RPMI8226 (cell line): ENCODE results near the gene FAM47C.
A peak's percentile ranks its signal among the peaks of the same experiment; 100 is the strongest.
"Not testable (repeated sequence)": the region's sequence is repeated elsewhere in the genome, so short reads cannot be mapped to it uniquely, and the experiment has no call there.

Experiments
- DNase-seq: peaks from one replicate; pipeline ENCODE4 v3.0.0-alpha.2; 2015

FAM47C gene

DNA sequence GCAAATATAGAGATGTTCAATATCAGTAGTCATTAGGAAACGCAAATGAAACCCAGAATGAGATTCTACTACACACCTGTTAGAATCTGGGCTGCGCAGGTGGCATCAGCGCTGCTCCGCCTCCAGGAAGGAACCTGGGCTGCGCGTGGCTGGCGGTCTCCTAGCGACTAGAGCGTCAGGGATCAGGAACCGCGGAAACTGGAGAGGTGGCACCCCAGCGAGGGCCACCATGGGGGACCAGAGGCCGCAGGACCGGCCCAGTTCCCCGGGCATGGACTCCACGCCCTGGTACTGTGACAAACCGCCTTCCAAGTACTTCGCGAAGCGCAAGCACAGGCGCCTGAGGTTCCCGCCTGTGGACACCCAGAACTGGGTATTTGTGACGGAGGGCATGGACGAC, at the start of gene FAM47C:
FAM47C (plus strand) TSS at position 185 of the 400 bp plus-strand sequence; CDS start at position 230, 45 bp downstream.
- not testable (repeated sequence) for DNase-seq

DNA sequence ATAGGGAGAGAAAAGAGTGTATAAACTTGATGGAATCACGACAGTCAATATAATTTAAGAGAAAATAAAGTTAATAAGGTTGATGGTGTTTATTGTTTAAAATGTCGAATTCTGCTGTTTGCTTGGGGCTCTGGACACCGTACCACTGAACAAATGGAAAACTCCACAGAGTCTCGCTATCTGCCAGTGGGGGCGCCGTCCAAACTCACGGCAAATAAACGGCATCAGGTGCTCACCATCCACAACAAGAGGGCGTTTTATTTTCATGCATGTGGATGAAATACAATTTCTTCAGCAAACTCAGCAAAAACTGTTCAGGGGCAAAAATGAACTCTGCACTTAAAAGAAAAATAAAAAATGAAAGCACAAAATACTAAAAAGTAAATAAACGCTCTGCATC, 46.6 kb upstream of the FAM47C start:
- peak; percentile 22 for DNase-seq

DNA sequence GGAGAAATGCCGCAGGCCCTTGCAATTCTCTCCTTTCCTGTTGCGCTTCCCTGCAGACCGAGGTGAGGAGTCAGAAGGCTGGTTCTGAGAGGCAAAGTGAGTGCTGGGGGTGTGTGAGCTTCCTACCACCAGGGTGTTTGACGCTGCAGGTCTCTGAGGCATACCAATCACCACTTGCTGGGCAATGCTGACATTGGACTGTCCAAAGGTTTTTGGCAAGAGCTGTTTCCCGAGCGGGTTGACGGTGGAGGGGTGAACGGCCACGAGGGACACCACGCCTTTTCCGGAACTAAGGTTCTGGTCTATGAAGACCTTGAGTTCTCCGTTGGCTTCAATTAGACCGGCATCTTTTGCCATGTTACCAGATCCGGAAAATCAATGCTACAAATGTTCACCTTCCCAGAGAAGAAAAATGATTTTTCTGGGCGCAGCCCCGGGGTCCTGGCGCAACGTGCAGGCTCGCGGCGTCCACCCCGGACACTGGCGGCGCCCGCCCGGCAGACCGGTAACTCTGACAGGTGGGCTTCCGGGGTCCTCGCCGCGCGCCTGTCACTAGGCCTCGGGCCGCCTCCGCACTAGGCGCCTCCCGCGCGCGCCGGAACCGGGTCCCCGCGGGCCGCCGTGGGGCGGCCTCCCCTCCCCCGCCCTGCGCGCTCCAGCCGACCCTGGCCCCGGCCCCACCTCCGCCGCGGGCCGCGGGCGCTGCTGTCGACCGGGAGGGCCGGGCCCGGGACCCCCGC, 44.9 kb upstream of the FAM47C start:
- DNase-seq = no peak

DNA sequence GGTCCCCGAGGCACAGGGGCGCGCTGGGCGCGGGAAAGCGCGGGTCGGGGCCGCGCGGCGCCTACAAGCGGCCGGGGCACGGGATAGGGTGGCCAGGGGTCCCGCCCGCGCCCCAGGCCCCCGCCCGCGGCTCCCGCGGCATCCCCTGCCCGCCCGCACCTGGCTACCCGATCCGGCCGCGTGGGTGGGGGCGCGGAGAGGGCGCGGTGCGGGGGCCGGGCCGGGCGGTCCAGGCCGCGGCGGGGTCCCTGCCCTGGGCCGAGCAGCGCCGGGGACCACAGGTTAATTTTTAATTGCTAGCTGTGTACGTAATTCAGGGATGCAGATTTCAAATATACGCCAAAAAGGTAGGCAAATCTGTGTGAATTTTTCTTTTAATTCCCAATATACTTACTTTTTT, 44.3 kb upstream of the FAM47C start:
- no peak for DNase-seq

DNA sequence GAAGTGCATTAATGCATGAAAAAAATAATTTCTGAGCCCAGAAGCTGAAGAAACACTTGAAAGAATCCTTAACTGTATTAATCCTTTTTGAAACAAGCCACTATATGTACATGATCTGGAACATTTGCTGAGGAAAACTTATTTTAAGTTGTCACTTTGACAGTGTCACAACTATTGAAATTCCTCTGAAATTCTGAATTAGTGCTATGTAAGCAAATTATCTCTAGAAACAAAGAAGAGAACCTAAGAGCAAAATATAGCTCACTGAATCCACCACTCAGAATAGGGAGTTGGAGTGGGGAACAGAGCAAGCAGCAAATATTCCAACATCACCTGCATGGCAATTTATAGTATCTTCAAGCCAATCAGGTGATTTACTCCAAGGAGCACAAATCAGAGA, 34.6 kb upstream of the FAM47C start:
- no peak for DNase-seq

DNA sequence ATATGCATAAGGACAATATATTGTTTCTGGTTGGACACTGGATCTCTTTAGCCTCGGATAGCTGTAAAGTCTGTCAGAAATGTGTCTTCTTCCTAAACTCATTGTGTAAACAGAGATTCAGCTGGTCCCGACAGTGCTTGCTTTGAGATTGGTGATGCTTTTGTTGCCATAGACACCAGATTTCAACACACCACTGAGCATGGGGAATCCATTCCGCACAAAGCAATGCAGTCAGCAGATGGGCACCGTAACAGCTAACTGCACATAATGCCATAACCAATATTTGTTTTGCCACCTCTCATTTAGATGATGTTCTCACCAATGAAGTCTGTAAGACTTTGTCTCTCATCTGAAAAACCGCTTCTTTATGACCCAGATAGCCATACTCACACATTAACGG, 33.3 kb upstream of the FAM47C start:
- DNase-seq = no peak

DNA sequence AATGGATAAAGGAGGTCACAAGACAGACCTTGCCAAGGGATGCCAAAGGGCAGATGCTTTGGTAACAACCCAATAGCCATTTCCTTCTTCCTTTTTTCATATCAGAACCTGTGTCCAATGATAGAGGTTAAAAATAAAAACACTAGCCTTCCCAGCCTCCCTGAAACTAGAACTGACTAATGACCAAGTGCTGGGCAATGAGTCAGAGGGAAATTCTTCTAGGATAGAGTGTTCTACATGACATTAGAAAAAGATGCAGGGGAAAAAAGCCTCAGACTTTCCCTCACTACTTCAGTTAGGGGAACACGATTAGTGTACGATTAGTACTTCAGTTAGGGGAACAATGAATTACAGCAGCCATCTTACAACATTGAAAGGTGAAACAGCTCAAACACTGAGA, 29.3 kb upstream of the FAM47C start:
- DNase-seq = no peak

DNA sequence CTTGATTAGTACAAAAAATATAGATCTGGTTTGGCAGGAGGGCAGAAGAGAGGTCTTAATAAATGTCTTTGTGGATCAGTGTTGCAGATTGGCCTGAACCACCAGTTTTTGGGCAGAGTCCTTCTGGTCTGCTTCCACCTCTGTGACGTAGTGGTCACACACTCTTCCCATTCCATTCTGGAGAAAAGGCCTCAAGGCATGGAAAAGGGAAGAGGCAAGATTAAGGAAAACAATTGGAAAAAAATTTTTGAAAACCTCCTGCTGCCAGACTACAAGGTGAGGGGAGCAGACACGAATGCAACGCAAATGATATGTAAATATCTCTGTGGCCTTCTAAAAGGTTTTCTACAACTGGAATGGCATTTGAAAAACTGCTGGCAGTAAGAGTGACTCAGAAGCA, 24.3 kb upstream of the FAM47C start:
- DNase-seq = no peak

DNA sequence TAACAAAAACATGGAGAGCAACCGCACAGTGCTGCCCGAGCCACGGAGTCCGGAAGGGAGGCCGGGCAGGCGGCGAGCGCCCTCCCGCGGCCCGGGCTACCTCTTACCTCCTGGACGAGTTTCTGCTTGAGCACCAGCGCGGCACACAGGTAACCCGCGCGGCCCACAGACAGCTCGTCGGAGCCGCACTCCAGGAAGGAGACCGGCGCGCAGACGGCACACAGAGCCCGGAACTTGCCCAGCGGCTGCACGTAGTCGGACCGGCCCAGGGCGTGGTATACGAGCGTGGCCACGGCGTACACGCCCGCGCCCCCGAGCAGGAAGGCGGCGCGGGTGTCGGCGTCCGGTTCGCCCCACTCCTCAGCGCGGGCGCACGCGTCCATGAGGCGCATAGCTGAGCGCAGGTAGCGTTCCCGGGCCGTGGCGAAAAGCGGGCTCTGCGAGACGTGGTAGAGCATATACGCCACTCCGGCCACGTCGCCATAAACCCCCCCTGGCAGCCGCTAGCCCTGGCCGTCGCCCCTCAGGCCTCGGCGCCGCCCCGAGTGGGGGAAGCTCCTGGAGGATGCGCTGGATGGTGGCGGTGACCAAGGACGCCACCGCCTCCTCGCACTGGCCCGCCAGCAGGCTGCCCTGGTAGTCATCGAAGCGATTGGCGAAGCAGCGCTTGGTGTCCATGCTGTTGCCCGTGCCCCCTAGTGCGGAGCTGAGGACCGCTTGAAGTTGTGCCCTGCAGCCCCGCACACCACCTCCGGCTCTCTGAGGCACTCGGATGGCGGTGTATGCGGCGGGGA, 22.6 kb upstream of the FAM47C start:
- peak; percentile 2 for DNase-seq

DNA sequence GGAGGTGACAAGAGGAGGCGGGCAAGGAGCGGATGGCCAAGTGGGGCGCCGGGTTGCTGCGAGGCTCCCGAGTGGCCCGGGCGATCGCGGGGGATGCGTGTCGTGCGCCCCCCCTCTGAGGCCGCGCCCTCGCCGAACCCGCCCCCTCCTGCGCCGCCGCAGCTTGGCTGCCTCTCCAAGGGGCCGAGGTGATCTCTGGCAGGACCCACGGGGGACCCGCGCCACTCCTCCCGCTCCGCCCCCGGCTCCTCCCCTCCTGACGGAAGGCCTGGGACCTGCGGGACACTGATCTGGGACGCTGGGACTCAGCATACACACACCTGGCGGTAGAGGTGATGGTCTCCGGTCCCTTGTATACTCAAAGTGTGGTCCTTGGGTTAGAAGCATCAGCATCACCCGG, 21.9 kb upstream of the FAM47C start:
- DNase-seq = no peak

DNA sequence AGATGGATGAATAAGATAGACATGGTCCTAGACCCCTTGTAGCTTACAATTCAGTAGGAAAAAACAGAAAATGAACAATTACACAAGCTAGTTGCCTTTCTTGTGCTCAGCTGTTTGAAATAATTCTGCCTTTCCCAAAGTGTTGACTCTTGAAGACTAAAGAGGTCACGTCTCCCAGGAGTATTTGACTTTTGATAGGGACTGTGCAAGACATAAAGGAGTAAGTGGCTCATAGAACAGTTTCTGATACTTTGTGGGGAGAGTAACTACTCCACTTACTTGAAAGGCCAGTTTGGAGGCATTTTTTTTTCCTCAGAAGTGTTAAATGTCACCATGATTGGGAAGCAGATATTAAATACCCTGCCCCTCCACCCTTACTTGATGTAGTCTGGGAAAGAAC, 21.0 kb upstream of the FAM47C start:
- not testable (repeated sequence) for DNase-seq

DNA sequence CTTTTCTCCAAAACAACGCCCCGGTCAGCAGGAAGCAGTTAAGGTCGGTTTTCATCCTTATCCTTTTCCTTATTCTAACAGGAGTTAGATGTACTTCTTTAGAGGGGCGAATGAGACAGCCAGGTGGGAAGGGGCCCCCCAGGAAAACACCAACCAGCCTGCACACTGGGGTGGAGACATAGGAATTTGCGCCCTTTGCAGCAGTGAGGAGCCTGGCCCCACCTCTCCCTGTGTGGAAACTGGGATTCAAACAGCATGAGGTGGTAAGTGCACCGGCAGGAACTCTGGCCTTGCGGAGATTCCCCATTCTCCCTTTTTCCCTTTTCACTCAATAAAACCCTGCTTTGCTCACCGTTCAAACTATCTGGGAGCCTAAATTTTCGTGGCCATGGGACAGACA, 8.0 kb upstream of the FAM47C start:
- no peak for DNase-seq

DNA sequence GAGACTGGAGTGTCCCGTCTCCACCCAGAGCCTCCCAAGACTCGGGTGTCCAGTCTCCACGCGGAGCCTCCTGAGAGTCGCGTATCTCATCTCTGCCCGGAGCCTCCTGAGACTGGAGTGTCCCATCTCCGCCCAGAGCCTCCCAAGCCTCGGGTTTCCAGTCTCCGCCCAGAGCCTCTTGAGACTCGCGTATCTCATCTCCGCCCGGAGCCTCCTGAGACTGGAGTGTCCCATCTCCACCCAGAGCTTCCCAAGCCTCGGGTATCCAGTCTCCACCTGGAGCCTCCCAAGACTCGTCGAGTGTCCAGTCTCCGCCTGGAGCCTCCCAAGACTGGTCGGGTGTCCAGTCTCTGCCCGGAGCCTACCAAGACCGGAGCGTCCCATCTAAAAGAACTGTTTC, 2.3 kb downstream of the FAM47C start:
- no peak for DNase-seq

DNA sequence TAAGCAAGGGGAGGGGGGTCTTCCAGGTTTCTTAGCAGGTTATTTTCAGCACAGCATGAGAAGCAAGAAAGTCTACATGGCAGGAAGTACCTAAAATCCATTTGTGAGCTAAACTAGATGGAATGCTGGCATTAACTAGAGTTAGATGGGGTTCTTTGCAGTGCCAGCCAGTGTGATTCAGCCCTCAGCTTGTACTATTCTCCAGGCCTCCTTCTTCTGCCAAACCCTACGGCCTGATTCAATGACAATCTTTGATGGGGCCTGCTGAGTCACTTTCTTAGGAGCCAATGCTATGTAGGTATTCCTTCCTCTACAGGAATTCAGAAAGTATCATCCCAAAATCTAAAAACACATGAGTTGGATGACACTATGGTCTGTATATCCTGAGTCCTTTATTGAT, 26.1 kb downstream of the FAM47C start:
- DNase-seq = not testable (repeated sequence)

DNA sequence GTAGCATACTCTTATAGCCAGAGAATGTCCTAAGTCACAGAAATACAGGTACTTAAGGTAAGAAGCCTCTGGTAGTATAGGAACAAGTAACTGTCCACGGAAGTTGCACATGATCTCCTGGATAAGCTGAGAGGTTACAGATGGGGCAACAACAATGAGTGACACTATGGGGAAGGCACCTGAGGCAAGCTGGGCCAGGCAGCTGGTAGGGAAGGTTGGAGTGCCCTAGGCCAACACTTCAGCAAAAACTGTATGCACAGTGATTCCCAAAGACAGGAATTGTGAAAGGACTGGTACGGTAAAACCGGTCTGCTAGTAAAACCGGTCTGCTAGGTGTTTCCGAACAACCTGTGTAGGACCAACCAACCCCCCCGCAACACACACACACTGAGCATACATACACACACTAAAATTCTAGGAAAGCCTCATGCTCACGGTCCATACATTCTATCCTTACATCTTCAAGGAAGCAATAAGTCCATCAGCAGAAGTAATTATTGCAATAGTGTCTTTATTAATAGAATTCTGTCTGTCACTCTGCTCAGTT, 28.6 kb downstream of the FAM47C start:
- DNase-seq = not testable (repeated sequence)

DNA sequence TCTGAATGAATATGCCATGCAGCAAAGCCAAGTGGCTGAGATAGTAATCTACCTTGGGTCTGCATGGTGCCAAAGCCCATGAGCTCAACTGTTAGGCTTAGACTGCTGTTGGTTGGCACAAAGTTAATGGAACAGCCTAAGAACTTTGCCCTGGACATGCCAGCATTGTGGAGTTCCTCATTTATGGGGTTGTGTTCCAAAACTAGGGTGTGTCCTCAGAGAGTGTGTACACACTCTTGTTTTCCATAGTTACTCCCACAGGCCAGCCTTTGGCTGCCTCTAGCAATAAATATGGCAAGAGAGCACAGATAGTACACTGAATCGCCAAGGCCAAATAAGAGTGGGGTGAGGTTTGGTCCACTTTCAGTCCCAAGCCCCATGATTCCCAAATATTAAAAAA, 30.6 kb downstream of the FAM47C start:
- DNase-seq = not testable (repeated sequence)

DNA sequence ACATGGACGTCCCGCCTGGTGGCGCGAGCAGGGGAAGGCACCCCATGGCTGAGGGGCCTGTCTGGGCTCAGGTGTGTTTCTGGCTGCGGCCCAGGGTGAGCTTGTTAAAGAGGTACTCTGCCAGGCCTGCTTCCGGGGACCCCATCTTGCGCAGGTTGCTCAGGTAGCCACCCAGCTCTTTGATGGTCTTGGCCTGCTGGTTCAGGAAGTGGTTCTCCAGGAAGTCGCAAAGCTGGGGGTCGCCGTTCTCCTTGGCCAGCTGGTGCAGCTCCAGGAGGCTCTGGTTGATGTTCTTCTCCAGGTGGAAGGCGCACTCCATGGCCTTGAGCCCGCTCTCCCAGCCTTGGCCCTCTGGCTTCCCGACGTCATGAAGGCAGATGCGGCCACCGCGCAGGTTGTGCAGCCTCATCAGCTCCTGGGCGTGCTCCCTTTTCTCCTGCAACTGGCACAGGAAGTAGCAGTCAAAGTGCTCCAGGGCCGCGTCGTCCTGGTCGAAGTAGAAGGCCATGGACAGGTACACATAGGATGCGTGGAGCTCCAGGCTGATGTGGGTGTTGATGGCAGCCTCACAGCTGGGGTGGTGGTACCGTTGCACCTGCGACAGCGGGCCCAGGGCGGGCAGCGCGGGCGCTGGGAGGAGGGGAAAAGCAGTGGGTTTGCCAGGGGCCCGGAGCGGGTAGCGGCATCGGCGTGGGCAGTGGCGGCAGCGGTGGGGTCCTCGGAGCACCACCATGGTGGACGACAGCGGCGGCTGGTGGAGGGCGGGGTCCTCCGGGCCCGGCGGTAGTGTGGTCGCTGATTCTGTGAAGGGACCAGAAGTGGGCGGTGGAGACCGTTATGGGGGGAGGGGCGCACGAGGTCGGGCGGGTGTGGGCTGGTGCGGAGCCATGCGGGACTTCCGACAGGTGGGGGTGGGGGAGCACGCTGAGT, 35.1 kb downstream of the FAM47C start:
- DNase-seq = not testable (repeated sequence)

DNA sequence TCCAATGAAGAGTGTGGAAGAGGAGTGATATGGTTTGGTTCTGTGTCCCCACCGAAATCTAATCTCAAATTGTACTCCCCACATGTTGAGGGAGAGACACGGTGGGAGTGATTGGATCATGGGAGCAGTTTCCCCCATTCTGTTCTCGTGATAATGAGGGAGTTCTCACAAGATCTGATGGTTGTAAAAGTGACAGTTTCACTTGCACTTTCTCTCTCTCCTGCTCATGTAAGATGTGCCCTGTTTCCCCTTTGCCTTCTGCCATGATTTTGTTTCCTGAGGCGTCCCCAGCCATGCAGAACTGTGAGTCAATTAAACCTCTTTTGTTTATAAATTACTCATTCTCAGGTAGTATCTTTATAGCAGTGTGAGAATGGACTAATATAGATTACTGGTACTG, 39.6 kb downstream of the FAM47C start:
- DNase-seq = no peak

DNA sequence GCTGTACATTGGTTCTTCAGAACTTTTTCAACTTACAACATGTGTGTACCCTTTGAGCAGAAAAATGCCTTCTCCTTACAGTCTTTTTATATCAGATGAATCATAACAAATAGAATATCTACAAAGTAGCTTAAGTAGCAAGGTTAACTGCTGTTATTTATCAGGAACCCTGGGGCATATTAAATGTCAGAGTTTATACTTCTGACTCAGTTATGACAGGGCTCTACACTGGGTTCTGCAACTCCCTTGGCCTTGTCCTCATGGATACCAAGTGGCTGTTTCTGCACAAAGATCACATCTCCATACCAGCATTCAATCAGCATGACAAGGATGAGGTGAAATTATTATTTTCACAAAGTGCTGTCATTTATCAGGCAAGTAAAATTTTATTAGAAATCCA, 49.4 kb downstream of the FAM47C start:
- not testable (repeated sequence) for DNase-seq

DNA sequence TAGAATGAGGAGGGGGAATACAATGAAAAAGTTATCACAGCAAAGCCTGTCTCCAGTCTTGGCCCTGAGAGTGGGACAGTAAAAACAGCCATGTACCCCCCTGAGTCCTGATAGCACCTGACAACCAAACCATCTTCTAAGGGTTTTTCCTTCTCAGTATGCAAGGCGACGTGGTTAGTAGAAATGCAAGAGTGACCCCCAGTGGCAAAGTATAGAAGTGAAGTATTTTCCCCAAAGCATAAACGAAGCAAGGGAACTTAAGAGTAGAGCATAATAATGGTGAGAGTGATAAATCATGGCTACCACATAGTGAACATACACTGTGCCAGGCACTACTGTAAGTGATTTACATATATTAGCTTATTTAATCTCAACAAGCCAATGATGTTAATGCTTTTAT, 52.8 kb downstream of the FAM47C start:
- DNase-seq = peak; percentile 50
